IMR-90 (cell line): ENCODE measurements around the gene APC2.

Experiments used
- BHLHE40 ChIP-seq: fragments of 150-350 bp; IDR thresholded peaks from 2 replicates; pipeline ENCODE4 v1.6.1; 2016; ENCODE audit warnings: mild to moderate bottlenecking, low read depth, low read length
- CEBPB ChIP-seq: IDR thresholded peaks from 2 replicates; pipeline ENCODE4 v1.6.1; 2012; ENCODE audit warnings: low read depth, low read length, improper control_type of control experiment
- CHD1 ChIP-seq: IDR thresholded peaks from 2 replicates; pipeline ENCODE4 v1.6.1; 2012; ENCODE audit warnings: low read depth, low read length, improper control_type of control experiment
- TF ChIP-seq, protein P1 (sequence below): conservative IDR thresholded peaks from 2 replicates; pipeline ENCODE4 v1.5.1; 2012; ENCODE audit warnings: mild to moderate bottlenecking, low read depth, low read length, improper control_type of control experiment
- TF ChIP-seq, protein P2 (sequence below): fragments of 150-350 bp; IDR thresholded peaks from 2 replicates; pipeline ENCODE4 v1.6.1; 2017; ENCODE audit warnings: mild to moderate bottlenecking, antibody characterized with exemption, low read length, low read depth

DNA sequence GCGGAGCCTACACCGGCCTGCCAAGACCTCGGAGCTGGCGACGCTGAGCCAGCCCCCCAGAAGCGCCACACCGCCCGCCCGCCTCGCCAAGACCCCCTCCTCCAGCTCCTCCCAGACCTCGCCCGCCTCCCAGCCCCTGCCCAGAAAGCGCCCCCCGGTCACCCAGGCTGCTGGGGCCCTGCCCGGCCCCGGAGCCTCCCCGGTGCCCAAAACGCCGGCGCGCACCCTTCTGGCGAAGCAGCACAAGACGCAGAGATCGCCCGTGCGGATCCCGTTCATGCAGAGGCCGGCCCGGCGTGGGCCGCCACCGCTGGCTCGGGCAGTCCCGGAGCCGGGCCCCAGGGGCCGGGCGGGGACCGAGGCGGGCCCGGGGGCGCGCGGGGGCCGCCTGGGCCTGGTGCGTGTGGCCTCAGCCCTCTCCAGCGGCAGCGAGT, 18.9 kb downstream of the APC2 start:
- TF ChIP-seq, protein P1, sequence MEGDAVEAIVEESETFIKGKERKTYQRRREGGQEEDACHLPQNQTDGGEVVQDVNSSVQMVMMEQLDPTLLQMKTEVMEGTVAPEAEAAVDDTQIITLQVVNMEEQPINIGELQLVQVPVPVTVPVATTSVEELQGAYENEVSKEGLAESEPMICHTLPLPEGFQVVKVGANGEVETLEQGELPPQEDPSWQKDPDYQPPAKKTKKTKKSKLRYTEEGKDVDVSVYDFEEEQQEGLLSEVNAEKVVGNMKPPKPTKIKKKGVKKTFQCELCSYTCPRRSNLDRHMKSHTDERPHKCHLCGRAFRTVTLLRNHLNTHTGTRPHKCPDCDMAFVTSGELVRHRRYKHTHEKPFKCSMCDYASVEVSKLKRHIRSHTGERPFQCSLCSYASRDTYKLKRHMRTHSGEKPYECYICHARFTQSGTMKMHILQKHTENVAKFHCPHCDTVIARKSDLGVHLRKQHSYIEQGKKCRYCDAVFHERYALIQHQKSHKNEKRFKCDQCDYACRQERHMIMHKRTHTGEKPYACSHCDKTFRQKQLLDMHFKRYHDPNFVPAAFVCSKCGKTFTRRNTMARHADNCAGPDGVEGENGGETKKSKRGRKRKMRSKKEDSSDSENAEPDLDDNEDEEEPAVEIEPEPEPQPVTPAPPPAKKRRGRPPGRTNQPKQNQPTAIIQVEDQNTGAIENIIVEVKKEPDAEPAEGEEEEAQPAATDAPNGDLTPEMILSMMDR: 0 out of 2 replicates have a peak, but pooled peaks have one; percentile 6
- TF ChIP-seq CEBPB: no peak
- TF ChIP-seq, protein P2, sequence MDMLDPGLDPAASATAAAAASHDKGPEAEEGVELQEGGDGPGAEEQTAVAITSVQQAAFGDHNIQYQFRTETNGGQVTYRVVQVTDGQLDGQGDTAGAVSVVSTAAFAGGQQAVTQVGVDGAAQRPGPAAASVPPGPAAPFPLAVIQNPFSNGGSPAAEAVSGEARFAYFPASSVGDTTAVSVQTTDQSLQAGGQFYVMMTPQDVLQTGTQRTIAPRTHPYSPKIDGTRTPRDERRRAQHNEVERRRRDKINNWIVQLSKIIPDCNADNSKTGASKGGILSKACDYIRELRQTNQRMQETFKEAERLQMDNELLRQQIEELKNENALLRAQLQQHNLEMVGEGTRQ: no peak
- no peak for TF ChIP-seq BHLHE40
- TF ChIP-seq CHD1: no peak
